A673 (cell line): Measurements from ENCODE around the gene MAP3K5.

Experiments
- EZH2 ChIP-seq: fragments of 200-600 bp; sonication (generic); IDR thresholded peaks from 2 replicates; pipeline ENCODE4 v1.6.1; 2017; ENCODE audit warnings: borderline replicate concordance, low read depth, mild to moderate bottlenecking, mixed read lengths, antibody characterized with exemption, low read length; ENCODE audit not compliant: poor library complexity, severe bottlenecking
- TF ChIP-seq, protein P1 (sequence below): fragments of 300-800, 200-600 bp; sonication (generic); conservative IDR thresholded peaks from 2 replicates; pipeline ENCODE4 v1.5.1; 2017; ENCODE audit warnings: low read depth, mild to moderate bottlenecking, antibody characterized with exemption, low read length, moderate library complexity, mixed read lengths

GRCh38 chr6:136526937-136527336, 265.3 kb downstream of the MAP3K5 start:
- no peak for TF ChIP-seq EZH2
- TF ChIP-seq, protein P1, sequence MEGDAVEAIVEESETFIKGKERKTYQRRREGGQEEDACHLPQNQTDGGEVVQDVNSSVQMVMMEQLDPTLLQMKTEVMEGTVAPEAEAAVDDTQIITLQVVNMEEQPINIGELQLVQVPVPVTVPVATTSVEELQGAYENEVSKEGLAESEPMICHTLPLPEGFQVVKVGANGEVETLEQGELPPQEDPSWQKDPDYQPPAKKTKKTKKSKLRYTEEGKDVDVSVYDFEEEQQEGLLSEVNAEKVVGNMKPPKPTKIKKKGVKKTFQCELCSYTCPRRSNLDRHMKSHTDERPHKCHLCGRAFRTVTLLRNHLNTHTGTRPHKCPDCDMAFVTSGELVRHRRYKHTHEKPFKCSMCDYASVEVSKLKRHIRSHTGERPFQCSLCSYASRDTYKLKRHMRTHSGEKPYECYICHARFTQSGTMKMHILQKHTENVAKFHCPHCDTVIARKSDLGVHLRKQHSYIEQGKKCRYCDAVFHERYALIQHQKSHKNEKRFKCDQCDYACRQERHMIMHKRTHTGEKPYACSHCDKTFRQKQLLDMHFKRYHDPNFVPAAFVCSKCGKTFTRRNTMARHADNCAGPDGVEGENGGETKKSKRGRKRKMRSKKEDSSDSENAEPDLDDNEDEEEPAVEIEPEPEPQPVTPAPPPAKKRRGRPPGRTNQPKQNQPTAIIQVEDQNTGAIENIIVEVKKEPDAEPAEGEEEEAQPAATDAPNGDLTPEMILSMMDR = no peak
